ENCODE results near the gene SLCO3A1.

Gene SLCO3A1

GRCh38 chr15:92130906-92131305, 277.4 kb downstream of the SLCO3A1 start:
- H3K4me3 ChIP-seq (ENCODE audit: low read length) = no peak overlapping the region
- no peak for DNase-seq (ENCODE audit: low read depth)
- TF ChIP-seq CTCF (conservative IDR thresholded peaks at IDR 0.05; ENCODE audit: low read depth, low read length) = no peak

GRCh38 chr15:92132982-92133755, 279.7 kb downstream of the SLCO3A1 start:
- no peak for DNase-seq (ENCODE audit: low read depth)
- no peak overlapping the region for H3K4me3 ChIP-seq (ENCODE audit: low read length)
- TF ChIP-seq CTCF (conservative IDR thresholded peaks at IDR 0.05; ENCODE audit: low read depth, low read length) = no peak

GRCh38 chr15:92140796-92141195, 287.3 kb downstream of the SLCO3A1 start:
- no peak for DNase-seq (ENCODE audit: low read depth)
- no peak overlapping the region for H3K4me3 ChIP-seq (ENCODE audit: low read length)
- no peak for TF ChIP-seq CTCF (conservative IDR thresholded peaks at IDR 0.05; ENCODE audit: low read depth, low read length)

DNA sequence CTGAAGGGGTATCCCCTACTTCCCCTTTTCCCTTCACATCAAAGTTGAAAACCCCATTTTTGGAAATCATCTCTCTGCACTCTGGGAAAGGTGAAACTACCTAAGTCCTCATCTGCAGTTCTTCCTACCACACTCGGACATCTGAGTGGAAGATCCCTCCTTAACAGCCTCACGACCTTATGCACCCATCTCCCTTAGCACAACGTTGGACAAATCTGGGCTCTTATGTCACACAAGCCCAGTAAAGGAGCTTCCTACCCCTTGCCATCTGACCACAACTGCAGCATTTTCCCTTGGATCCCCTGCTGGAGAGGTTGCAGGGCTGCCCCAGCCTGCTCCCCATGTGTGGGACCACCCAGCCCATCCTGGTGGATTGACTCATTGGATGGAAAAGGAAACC, 288.1 kb downstream of the SLCO3A1 start:
- DNase-seq (ENCODE audit: low read depth) = no peak
- H3K4me3 ChIP-seq (ENCODE audit: low read length) = no peak overlapping the region
- TF ChIP-seq CTCF (conservative IDR thresholded peaks at IDR 0.05; ENCODE audit: low read depth, low read length) = no peak

DNA sequence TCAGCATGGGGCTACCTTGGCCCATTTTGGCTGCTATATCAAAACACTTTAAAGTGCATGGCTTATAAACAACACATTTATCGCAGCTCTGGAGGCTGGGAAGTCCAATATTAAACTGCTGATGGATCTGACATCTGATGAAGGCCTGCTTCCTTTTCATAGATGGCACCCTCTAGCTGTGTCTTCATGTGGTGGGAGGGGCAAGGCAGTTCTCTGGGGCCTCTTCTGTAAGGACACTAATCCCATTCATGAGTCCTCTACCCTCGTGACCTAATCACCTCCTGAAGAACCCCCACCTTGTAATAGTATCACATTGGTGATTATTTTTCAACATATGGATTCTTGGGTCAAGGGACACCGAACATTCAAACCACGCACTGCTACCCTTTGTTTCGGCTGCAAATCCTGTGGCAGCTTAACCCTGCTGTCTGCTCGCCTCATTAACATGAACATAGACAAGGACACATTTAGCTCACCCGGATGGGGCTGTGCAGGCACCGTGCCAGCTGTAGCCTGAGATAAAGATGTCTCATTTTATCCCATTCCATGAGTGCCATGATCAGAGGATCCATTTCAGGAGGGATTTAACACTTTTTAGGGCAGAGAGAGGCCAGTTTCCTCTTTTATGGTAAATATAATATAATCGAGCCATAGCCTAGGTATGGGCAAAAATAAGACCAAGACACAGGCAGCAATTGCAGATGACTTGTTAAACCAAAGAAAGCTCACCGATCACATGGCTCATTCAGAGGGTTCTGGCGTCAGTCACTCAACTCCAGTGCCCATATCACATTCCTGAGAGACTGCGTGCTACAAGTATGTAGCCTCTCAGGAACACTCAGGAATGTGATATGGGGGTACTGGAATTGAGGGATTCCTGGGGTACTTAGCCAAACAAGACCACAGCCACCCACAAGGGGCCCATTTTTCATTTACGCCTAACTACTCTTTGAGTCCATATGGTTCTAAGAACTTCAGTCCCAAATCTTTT, 289.0 kb downstream of the SLCO3A1 start:
- TF ChIP-seq CTCF (conservative IDR thresholded peaks at IDR 0.05; ENCODE audit: low read depth, low read length) = no peak
- peak; percentile 59 for DNase-seq (ENCODE audit: low read depth)
- H3K4me3 ChIP-seq (ENCODE audit: low read length) = no peak overlapping the region

DNA sequence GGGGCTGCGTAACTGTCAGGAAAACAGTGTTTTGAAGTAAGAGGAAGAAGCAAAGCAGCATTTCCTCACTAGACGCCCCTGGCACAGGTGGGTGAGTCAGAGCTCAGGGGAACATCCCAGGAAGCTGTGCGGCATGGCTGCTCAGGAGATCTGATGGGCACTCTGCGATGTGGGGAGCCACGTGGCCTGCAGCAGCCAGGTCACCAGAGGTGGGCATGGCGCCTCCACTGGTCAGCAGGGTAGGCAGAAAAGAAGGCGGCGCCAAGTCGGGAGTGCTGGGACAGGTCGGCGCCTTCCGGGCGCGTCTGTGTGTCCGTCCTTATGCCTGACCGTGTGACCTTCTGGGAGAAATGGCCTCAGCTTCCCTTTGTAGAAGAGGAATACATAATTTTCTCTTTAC, 290.3 kb downstream of the SLCO3A1 start:
- no peak overlapping the region for H3K4me3 ChIP-seq (ENCODE audit: low read length)
- TF ChIP-seq CTCF (conservative IDR thresholded peaks at IDR 0.05; ENCODE audit: low read depth, low read length) = no peak
- no peak for DNase-seq (ENCODE audit: low read depth)

All from retinal pigment epithelial cell (primary cell).